HG03095 (cell line): Measurements from ENCODE around the gene NDUFS7.
A peak's percentile ranks its signal among the peaks of the same experiment; 100 is the strongest.
"Not testable (repeated sequence)": the region's sequence is repeated elsewhere in the genome, so short reads cannot be mapped to it uniquely, and the experiment has no call there.

Source experiments
- ATAC-seq: cut with Tn5 transposase; IDR thresholded peaks from one replicate; pipeline ENCODE4 v1.9.1; 2021; ENCODE audit warnings: moderate library complexity; ENCODE audit not compliant: unreplicated experiment

The NDUFS7 gene

DNA sequence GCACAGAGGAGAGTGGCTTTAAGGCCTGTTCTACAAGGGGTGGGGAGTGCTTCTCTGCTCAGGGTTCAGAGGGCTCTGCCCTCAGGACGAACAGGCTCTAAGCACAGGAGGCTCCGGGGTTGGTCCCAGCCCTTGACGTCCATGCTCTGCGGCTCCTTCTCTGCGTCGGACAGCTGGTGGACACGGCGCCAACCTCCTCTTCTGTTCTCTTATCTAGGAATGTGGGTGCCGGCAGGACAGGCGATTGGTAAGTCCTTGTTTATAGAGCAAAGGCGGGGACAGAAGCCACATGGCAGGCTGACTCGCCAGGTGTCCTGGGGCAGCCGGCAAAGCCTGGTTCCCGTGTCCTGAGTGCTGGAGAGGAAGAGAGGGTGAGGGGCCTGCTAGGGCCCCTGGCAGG, 46.0 kb downstream of the NDUFS7 start:
- no peak for ATAC-seq

DNA sequence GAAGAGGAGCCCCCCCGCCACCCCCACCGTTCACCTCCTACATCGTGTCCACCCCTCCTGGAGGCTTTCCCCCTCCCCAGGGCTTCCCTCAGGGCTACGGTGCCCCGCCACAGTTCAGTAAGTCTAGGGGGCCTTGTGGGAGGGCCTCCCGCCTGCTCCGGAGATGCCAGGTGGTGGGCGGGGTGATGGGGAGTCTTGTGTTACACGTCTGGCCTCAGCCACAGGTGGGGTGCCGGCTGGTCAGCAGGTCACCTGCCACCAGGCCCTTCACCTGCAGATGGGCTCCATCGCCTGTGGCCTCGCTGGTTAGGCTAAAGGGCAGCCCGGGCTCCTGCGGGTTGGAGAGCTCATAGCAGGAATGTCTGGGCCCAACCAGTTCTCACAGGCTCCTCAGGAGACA, 46.5 kb downstream of the NDUFS7 start:
- no peak for ATAC-seq

DNA sequence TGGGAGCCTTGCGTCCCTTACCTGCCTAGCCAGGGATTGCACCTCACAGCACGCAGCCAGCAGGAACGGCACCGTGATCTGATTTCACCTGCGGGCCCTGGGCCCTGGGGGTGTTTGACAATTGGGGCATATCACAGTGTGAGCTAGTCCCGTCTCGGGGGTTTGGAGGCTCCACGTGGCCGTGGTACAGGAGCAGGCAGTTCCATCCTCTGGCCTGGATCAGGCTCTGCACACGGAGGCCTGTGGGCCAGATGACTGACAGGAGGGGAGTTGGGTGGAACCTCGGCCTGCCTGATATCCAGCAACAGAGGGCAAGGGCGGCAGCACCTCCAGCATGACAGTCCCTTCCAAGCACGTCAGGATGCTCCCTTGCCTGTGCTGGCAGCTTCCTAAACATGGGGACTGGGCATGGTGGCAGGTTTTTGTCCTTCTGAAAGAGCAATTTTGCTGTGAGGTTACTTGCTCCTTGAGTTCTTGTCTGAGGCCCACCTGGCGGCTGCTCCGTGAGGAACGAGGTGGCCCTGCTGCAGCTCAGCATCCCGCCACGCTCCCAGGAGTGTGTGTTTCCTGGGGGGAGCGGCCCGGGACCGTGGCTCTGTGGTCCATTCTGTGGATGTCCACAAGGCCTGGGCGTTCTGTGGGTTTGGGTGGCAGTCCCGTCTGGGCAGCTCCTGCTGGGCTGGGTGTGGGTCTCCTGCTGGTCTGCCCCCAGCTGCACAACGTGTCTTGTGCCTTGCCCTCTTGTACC, 48.2 kb downstream of the NDUFS7 start:
- no peak for ATAC-seq

DNA sequence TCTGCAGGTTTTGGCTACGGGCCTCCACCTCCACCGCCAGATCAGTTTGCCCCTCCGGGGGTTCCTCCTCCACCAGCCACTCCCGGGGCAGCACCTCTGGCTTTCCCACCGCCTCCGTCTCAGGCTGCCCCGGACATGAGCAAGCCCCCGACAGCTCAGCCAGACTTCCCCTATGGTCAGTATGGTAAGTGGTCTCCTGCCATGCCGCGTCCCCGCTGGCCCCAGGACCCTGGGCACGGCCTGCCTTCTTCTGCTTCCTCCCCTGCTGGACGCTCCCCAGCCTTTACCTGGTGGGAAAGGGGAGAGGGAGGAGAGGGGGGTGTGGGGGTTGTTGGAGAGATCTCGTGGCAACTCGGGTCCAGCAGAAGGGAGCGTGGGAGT, 48.8 kb downstream of the NDUFS7 start:
- no peak for ATAC-seq

DNA sequence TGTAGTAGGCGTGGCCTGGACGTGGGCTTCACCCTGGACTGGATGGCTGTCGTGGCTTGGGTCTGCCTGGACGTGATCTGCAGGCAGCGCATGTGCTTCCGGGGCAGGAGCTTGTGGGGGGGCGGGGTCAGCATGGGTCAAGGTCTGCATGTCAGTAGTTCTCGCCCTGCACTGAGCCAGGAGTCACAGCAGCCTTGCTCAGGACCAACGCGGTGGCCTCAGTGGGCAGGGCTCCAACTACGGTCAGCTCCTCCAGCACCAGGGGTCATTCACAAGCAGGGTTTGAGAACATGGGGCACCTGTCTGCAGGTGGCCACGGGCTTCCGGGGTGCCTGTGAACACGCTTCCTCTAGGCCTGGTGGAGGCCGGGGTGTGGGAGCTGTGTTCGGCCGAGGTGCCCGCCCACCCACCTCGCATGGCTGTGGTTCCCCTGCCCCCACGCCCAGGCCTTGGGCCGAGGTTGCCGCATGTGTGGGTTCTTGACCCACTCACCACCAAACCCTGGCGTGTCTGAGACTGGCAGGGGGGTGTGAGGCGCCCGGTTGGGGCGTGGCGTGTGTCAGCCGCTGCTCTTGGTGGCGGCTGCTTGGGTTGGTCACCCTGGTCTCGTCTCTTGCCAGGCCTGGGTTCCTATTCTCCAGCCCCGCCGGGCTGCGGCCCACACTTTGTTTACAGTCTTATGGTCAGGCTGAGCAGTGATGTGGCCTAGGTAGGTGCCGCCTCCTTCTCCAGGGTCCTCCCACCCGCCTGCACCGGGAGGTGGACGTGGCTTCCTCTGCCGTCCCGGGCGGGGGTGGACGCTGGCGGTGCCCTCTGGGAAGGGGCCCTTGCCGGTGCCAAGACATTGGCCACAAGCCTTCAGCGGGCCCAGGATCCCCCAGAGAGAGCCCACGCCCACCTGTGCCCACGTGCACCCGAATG, 49.7 kb downstream of the NDUFS7 start:
- no peak for ATAC-seq

DNA sequence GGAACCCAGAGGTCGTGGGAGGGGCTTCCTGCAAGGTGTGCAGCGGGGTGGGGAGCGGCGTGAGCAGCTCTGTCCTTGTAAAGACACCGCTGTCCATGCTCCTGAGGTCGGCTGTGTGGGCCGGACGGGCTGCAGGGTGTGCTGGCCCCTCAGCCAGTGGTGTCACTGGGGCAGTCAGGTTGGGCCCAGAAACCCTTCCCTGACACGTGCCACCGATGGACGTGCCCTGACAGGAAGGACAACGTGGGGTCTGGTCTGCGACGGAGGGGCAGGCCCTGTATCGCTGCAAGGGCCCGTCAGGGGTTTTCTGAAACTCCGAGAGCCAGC, 50.3 kb downstream of the NDUFS7 start:
- no peak for ATAC-seq

DNA sequence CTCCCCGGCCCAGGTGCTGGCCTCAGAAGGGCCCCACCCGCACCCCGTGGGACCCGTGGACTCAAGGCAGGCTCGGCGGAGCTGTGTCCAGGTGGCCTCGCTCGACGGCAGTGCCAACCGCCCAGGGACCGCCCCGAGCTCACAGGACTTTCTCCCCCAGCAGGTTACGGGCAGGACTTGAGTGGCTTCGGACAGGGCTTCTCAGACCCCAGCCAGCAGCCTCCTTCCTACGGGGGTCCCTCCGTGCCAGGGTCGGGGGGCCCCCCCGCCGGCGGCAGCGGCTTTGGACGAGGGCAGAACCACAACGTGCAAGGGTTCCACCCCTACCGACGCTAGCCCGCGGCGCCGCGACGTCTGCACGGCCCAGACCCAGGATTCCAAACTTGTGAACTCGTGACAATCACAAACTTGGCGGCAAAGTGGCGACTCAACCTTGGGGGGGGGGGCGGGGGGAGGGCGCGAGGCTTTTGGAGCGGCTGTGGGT, 50.9 kb downstream of the NDUFS7 start:
- ATAC-seq = no peak

DNA sequence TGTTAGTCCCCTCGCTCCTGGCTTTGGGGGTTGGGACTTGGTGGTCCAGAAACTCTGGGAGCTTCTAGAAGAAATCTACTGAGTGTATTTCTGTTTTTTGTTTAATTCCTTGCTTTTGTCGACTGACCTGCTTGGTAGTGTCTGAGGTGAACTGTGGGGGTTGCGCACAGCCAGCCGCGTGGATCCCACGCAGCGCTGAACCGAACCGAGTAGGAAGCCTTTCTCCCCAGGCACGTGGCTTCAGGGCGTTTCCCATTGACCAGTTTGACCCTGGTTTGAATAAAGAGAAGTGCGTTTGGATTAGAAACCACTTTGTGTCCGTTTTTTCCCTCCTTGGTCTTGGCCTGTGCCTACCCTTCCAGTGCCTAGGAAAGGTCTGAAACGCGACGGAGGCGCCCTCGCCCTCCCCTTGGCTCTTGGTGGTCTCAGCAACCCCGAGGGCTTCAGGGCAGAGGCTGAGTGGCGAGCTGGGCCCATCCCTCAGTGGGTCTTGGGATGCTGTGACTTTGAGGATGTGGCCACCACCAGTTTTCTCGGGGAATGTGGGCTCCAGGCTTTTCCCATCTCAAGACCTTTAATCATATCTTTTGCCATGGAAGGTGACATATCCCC, 51.8 kb downstream of the NDUFS7 start:
- no peak for ATAC-seq

DNA sequence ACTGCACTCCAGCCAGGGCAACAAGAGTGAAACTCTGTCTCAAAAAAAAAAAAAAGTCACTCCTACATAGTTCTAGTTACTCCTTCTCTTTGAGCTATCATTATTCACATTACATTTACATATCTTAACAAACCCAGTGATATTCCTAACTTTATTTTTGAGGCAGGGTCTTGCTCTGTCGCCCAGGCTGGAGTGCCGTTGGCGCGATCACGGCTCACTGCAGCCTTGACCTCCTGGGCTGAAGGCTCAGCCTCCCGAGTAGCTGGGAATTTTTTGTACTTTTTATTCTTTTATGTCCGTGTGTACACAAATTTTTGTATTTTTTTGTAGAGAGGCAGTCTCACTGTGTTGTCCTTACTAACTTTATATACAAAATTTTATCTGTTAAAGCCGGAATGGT, 53.9 kb downstream of the NDUFS7 start:
- no peak for ATAC-seq

DNA sequence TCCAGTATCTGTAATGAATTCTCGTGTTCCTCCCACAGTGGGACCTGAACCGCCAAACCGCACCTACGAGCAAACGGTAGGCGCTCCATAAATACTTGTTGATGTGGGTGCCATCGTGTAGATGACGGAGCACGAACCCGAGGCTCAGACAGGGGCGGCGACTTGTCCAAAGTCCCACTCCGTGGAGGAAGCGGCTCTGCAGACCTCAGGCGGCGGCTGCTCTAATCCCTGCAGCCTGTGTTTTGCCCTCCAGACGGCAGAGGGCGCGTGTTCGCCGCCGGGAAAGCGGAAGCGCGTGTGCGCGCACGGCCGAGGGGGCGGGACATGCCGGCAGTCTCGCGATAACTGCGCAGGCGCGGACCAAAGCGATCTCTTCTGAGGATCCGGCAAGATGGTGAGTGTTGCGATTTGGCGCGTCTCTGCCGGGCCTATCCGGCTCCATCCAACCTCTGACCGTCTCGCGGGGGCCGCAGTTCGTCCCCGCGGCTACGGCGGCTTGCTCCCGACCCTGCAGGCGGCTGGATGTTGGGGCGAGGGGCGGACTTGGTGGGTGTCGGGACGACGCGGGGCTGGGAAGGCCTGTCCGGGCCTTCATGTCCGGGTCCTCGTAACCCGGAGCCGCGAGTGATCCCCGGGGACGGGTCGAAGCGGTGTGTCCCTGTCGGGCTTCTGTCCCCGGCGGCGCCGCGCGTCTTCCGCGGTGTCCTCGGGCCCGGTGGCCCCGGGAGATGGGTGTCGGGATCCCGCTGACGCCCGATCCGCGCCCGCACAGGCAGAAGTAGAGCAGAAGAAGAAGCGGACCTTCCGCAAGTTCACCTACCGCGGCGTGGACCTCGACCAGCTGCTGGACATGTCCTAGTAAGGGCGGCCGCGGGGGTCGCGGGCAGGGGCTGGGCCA, 54.6 kb downstream of the NDUFS7 start, which contains the start of gene RPS15:
Gene RPS15, plus strand, starts transcription at position 362 of the 898 bp plus-strand sequence. Its CDS starts 30 bp downstream, at position 392.
- ATAC-seq = peak; percentile 61

DNA sequence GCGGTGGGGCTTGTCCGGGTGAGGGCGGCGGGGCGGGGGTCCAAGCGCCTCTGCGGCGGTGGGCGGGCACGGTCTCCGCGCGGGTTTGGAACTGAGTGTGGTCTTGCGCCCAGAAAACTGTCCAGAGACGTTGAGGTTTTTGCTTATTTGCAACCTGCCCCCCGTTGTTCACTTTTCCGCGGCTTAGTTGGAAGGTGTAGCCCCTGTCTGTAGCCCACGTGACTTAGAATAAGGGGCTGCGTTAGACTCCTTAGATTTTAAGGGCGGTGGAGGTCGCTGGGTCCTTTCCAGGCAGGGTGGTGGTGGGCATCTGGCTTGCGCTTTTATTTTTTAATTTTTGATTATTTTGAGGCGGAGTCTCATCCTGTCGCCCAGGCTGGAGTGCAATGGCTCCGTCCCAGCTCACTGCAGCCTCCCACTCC, 55.2 kb downstream of the NDUFS7 start:
- no peak for ATAC-seq

DNA sequence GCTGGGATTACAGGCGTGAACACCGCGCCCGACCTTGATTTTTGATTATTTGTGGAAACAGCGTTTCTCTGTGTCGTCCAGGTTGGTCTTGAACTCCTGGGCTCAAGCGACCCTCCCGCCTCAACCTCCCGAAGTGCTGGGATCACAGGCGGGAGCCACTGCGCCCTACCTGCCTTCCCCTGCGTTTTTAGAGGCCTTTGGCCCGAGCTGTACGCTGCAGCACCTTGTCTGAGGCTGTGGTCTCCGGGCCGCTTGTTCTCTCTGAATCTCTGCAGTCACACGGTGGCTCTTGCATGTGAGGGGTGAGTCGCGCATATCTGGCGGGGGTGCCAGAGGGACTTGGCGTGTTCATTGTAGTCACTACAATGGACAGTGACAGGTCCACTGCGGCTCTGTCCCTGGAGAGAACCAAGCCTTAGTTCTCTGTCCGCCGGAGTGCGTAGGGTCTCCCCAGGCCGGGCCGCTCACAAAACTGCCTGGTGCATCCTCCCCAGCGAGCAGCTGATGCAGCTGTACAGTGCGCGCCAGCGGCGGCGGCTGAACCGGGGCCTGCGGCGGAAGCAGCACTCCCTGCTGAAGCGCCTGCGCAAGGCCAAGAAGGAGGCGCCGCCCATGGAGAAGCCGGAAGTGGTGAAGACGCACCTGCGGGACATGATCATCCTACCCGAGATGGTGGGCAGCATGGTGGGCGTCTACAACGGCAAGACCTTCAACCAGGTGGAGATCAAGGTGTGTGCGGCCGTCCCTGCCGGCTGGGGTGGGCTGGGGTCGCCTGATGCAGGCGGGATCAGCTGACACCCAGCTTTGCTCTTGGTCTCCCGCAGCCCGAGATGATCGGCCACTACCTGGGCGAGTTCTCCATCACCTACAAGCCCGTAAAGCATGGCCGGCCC, 56.1 kb downstream of the NDUFS7 start:
- not testable (repeated sequence) for ATAC-seq

DNA sequence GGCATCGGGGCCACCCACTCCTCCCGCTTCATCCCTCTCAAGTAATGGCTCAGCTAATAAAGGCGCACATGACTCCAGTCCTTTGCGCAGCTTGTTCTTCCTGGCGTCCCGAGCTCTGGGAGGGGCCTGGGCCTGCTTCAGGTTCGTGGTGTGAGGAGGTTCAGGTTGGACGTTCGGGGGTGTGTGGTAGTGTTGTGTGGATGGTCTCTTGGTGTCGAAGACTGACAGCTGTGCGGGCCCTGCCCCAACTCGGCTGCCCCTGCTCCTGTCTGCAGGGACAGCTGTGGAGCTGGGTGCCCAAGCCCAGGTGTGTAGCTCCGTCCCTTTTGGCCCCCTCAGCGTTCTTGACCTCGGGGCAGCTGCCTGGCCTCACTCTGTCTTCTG, 56.7 kb downstream of the NDUFS7 start:
- ATAC-seq = no peak

DNA sequence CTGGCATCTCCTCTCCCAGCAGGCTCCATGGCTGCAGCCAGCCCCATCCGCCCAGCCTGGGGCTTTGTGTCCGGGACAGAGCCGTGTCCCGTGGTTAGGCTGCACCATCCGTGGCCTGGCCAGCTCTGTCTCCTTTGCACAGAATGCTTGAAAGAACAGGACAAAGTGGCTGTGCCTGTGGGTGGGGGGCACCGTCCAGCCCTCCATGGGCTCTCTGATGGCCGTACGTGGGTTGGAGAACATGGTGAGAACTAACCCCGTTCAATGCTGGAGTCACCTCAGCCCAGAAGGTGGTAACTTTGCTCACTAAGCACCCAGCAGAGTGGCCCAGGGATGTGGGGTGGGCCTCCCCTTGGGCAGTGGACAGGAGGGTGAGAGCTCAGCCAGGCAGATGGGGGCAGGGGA, 57.3 kb downstream of the NDUFS7 start:
- no peak for ATAC-seq

DNA sequence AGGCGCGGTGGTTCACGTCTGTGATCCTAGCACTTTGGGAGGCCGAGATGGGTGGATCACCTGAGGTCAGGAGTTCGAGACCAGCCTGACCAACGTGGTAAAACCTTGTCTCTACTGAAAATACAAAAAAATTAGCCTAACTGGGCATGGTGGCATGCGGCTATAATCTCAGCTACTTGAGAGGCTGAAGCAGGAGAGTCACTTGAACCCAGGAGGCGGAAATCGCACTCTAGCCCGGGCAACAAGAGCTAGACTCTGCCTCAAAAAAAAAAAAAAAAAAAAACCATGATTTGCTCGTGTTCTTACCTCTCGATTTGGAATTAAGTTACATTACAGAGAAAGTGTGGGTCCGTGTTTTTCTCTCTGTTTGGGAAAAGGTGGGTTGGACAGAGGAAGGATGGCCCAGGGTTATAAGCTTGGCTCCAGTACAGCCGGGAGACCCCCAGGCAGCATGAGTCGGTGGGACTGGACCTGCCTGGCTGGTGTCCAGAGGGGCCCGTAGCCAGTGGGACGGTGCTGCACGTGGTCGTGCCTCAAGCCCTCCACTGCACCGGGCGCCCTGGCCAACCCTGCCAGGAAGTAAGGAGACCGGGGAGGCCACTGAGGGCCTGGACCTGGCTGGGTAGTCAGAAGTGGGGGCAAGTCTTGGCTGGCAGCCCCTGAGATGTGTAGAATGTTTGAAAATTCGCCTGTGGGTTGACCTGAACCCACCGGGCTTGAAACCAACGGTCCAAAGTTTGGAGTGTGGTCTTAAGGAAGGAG, 58.2 kb downstream of the NDUFS7 start:
- no peak for ATAC-seq
